ENCODE measurements around the gene NIP7. TPM values are rescaled to one million over a fixed set of nuclear protein-coding genes. Genes with fewer than 3 reads are reported as not detected.

The NIP7 gene
- total RNA-seq, 1 experiment from 2014 or later, result 35.3 TPM

DNA sequence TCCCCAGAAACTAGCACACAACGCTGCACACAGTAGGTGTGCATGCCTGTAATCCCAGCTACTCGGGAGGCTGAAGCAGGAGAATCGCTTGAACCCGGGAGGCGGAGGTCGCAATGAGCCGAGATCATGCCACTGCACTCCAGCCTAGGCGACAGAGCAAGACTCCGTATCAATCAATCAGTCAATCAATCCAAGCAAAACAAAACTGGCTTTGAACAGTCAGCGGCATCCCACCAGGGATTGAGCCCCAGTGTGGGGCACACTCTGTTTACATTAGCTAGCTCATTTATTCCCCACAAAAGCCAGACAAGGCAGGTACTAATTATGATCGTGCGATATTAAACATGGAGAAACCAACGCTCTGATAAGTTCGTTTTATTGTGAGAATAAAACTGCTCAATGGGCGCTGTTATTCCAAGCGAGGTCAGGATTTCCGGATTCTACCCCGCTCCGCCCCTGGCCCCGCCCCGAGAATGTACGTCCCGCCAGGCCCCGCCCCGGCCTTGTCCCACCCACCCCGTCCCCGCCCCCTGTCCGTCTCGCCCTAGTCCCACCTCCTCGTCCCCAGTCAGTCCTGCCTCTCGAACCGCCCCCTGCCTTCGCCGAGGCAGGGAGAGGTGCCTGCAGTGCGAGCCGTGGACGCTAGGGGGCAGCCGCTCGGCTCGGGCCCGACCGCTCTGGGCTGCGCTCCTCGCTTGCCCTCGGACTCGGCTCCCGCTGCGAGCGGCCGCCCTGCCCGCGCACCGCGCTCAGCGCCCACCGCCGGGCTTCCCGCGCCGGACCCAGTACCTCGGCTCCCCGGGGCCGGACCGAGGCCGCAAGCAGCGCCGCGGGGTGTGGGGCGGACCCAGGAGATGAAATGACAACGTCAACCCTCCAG, 28.7 kb upstream of the NIP7 start, which contains the start of gene VPS4A:
TSS of gene VPS4A (plus strand) at position 698 of the 880 bp plus-strand sequence. CDS start at position 860, 162 bp downstream.
- Histone ChIP-seq H3K4me3 (ENCODE audit: low read depth in 2 of 2, low read length in 2 of 2) (peak within 1 kb of the TSS; percentile 72 to 74), H3K27ac (ENCODE audit: low read length) (peak within 1 kb of the TSS; percentile 78), H3K4me1 (ENCODE audit: control insufficient read depth, insufficient read depth, low read length) (no peaks in the 10 kb centered on the region), H3K9me3 (ENCODE audit: control insufficient read depth, insufficient read depth, low read depth, low read length) (no peaks in the 10 kb centered on the region), H3K36me3 (ENCODE audit: control insufficient read depth, insufficient read depth, low read length) (peaks cover 4% of the 10 kb centered on the region; the same call in 1 of the 2 replicates), H3K27me3 (ENCODE audit: control insufficient read depth, insufficient read depth, low read length) (no peaks in the 10 kb centered on the region)
- ATAC-seq, result peak; percentile 95
- intact Hi-C loops (cut with micrococcal nuclease; ENCODE audit: unreplicated experiment) (no loop called here), in situ Hi-C loops (cut with HindIII; ENCODE audit: low pct_unique_long_range_greater_than_20kb, low sequenced_read_pairs) (no loop called here)
- no TSS peak for BruUV-seq (replicated peaks)
- POLR2A ChIA-PET, result no interaction called here
- peak; percentile 77 for DNase-seq (ENCODE audit: low read depth, low spot score)
- 0 out of 2 replicates have a peak, but pooled peaks have one; percentile 43 for TF ChIP-seq SIN3A (IDR thresholded peaks at IDR 0.05; ENCODE audit: borderline replicate concordance, insufficient read depth, low read depth, low read length)
- TF ChIP-seq CTCF (IDR thresholded peaks at IDR 0.05), result peak; percentile 90
- TF ChIP-seq TCF7L2 (IDR thresholded peaks at IDR 0.05; ENCODE audit: low read depth, low read length), result no peak
- TF ChIP-seq REST (IDR thresholded peaks at IDR 0.05; ENCODE audit: insufficient read depth in 1 of 2, low read depth in 2 of 2, low read length in 1 of 2), result no peak
- TF ChIP-seq POLR2AphosphoS5 (IDR thresholded peaks at IDR 0.05; ENCODE audit: low read depth, low read length), result peak; percentile 78
- CTCF ChIA-PET, result no interaction called here

GRCh38 chr16:69311533-69312387, 27.8 kb upstream of the NIP7 start:
- DNase-seq (ENCODE audit: low read depth, low spot score), result no peak
- Histone ChIP-seq H3K36me3 (ENCODE audit: control insufficient read depth, insufficient read depth, low read length) (peaks cover 4% of the 10 kb centered on the region; the same call in 1 of the 2 replicates), H3K4me3 (ENCODE audit: low read depth in 2 of 2, low read length in 2 of 2) (peak overlapping the region; percentile 72 to 74), H3K4me1 (ENCODE audit: control insufficient read depth, insufficient read depth, low read length) (no peaks in the 10 kb centered on the region), H3K9me3 (ENCODE audit: control insufficient read depth, insufficient read depth, low read depth, low read length) (no peaks in the 10 kb centered on the region), H3K27me3 (ENCODE audit: control insufficient read depth, insufficient read depth, low read length) (no peaks in the 10 kb centered on the region), H3K27ac (ENCODE audit: low read length) (peak overlapping the region; percentile 78)
- in situ Hi-C loops (cut with HindIII; ENCODE audit: low pct_unique_long_range_greater_than_20kb, low sequenced_read_pairs), result no loop called here
- TF ChIP-seq SIN3A (IDR thresholded peaks at IDR 0.05; ENCODE audit: borderline replicate concordance, insufficient read depth, low read depth, low read length) (no peak), CTCF (IDR thresholded peaks at IDR 0.05) (0 out of 2 replicates have a peak, but pooled peaks have one; percentile 48)
- ChIA-PET CTCF (no interaction called here), POLR2A (no interaction called here)
- intact Hi-C loops (cut with micrococcal nuclease; ENCODE audit: unreplicated experiment), result no loop called here
- no TSS peak for BruUV-seq (replicated peaks)
- peak; percentile 79 for ATAC-seq

All from Panc1 (cell line).